WTC11 (cell line): ENCODE measurements around the gene NXPH4.

Source experiments
- CREB1 ChIP-seq: sonication (generic); formaldehyde crosslinking; IDR thresholded peaks from 2 replicates; pipeline ENCODE4 v1.8.0; 2023; ENCODE audit warnings: mild to moderate bottlenecking, missing genetic modification reagents
- FOXP1 ChIP-seq: sonication (generic); formaldehyde crosslinking; IDR thresholded peaks from 2 replicates; pipeline ENCODE4 v1.8.0; 2022; ENCODE audit warnings: missing genetic modification reagents, mild to moderate bottlenecking, moderate library complexity, borderline replicate concordance
- NR3C1 ChIP-seq: sonication (generic); formaldehyde crosslinking; conservative IDR thresholded peaks from 2 replicates; pipeline ENCODE4 v1.8.1; 2023; ENCODE audit warnings: low read depth, mild to moderate bottlenecking, missing genetic modification reagents
- TF ChIP-seq, protein P1 (sequence below): fragments of 200-600 bp; IDR thresholded peaks from 2 replicates; pipeline ENCODE4 v1.8.0; 2022; ENCODE audit warnings: antibody characterized with exemption

DNA sequence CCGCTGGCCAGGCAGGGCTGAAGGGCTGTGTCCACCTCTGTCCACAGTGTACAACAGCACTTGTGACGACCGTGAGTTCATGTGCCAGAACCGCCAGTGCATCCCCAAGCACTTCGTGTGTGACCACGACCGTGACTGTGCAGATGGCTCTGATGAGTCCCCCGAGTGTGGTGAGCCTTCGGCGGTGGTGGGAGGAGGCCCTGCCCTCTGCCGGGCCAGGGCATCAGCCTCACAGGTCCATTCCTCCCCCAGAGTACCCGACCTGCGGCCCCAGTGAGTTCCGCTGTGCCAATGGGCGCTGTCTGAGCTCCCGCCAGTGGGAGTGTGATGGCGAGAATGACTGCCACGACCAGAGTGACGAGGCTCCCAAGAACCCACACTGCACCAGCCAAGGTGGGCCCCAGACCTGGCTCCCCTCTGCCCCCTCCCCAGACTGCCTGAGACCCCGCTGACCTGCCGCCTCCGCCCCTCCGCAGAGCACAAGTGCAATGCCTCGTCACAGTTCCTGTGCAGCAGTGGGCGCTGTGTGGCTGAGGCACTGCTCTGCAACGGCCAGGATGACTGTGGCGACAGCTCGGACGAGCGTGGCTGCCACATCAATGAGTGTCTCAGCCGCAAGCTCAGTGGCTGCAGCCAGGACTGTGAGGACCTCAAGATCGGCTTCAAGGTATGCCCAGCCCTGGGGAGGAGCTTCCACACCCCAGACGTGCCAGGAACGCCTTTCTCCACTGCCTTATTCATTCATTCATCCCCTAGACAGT, 20.8 kb upstream of the NXPH4 start:
- TF ChIP-seq, protein P1, sequence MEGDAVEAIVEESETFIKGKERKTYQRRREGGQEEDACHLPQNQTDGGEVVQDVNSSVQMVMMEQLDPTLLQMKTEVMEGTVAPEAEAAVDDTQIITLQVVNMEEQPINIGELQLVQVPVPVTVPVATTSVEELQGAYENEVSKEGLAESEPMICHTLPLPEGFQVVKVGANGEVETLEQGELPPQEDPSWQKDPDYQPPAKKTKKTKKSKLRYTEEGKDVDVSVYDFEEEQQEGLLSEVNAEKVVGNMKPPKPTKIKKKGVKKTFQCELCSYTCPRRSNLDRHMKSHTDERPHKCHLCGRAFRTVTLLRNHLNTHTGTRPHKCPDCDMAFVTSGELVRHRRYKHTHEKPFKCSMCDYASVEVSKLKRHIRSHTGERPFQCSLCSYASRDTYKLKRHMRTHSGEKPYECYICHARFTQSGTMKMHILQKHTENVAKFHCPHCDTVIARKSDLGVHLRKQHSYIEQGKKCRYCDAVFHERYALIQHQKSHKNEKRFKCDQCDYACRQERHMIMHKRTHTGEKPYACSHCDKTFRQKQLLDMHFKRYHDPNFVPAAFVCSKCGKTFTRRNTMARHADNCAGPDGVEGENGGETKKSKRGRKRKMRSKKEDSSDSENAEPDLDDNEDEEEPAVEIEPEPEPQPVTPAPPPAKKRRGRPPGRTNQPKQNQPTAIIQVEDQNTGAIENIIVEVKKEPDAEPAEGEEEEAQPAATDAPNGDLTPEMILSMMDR = no peak
- no peak for TF ChIP-seq FOXP1
- TF ChIP-seq CREB1 (CRISPR knock-in tag) = no peak
- TF ChIP-seq NR3C1 (CRISPR knock-in tag) = no peak
